ENCODE results near the gene NMRAL1. TPM values are rescaled to one million over a fixed set of nuclear protein-coding genes. Genes with fewer than 3 reads are reported as not detected.

NMRAL1 gene
- total RNA-seq, 1 donor from 2014 or later = 47.1 TPM

- Mint-ChIP-seq H3K4me1 (peaks cover 18% of the 10 kb centered on the region), H3K27me3 (ENCODE audit: insufficient read depth, low read depth) (no peaks in the 10 kb centered on the region), H3K27ac (no peak overlapping the region), H3K4me3 (peak overlapping the region; percentile 48), H3K36me3 (peaks cover 14% of the 10 kb centered on the region), H3K9me3 (no peaks in the 10 kb centered on the region)
- H3K36me3 ChIP-seq = no peaks in the 10 kb centered on the region
- H2AFZ ChIP-seq (replicated peaks) = no peak overlapping the region
- H3K4me1 ChIP-seq = peaks cover 8% of the 10 kb centered on the region
- no peak overlapping the region for H3K4me3 ChIP-seq
- TF ChIP-seq CTCF (IDR thresholded peaks at IDR 0.05) (no peak), EZH2 (IDR thresholded peaks at IDR 0.05) (no peak), EZH2phosphoT487 (IDR thresholded peaks at IDR 0.05) (no peak)
- peaks cover 14% of the 10 kb centered on the region for H4K20me1 ChIP-seq (ENCODE audit: low read depth)
- H3K27ac ChIP-seq = no peak overlapping the region
- H3K27me3 ChIP-seq = no peaks in the 10 kb centered on the region
- H3K4me2 ChIP-seq = no peak overlapping the region
- no peaks in the 10 kb centered on the region for H3K9me3 ChIP-seq (ENCODE audit: low read depth)
- peaks cover 60% of the 10 kb centered on the region for H3K79me2 ChIP-seq (ENCODE audit: low read depth)
- no peak overlapping the region for H3K9ac ChIP-seq
- H3F3A ChIP-seq (ENCODE audit: low read depth) = peaks cover 4% of the 10 kb centered on the region
- no peak for DNase-seq (ENCODE audit: low spot score)
These were observed 45.9 kb downstream of the NMRAL1 start for GRCh38 chr16:4428500-4428899.

GRCh38 chr16:4426722-4427372 lies 47.6 kb downstream of the NMRAL1 start:
- no peaks in the 10 kb centered on the region for H3K36me3 ChIP-seq
- H3K27me3 ChIP-seq = no peaks in the 10 kb centered on the region
- no peak overlapping the region for H2AFZ ChIP-seq (replicated peaks)
- peaks cover 18% of the 10 kb centered on the region for H3K4me1 Mint-ChIP-seq
- H3K9me3 ChIP-seq (ENCODE audit: low read depth) = no peaks in the 10 kb centered on the region
- peaks cover 60% of the 10 kb centered on the region for H3K79me2 ChIP-seq (ENCODE audit: low read depth)
- H3K27ac Mint-ChIP-seq = peak overlapping the region; percentile 2
- H3K9ac ChIP-seq = peak overlapping the region; percentile 85
- no peak overlapping the region for H3K27ac ChIP-seq
- peaks cover 8% of the 10 kb centered on the region for H3K4me1 ChIP-seq
- peak overlapping the region; percentile 84 for H3K4me3 ChIP-seq
- peaks cover 10% of the 10 kb centered on the region for H3K36me3 Mint-ChIP-seq
- no peak for DNase-seq (ENCODE audit: low spot score)
- peaks cover 14% of the 10 kb centered on the region for H4K20me1 ChIP-seq (ENCODE audit: low read depth)
- H3F3A ChIP-seq (ENCODE audit: low read depth) = no peaks in the 10 kb centered on the region
- H3K27me3 Mint-ChIP-seq (ENCODE audit: insufficient read depth, low read depth) = no peaks in the 10 kb centered on the region
- TF ChIP-seq EZH2phosphoT487 (IDR thresholded peaks at IDR 0.05) = no peak
- no peak for TF ChIP-seq EZH2 (IDR thresholded peaks at IDR 0.05)
- no peak for TF ChIP-seq CTCF (IDR thresholded peaks at IDR 0.05)
- H3K9me3 Mint-ChIP-seq = no peaks in the 10 kb centered on the region
- H3K4me3 Mint-ChIP-seq = peak overlapping the region; percentile 97
- H3K4me2 ChIP-seq = peak overlapping the region; percentile 90

GRCh38 chr16:4426021-4426684 lies 48.3 kb downstream of the NMRAL1 start:
- TF ChIP-seq CTCF (IDR thresholded peaks at IDR 0.05) (no peak), EZH2phosphoT487 (IDR thresholded peaks at IDR 0.05) (no peak), EZH2 (IDR thresholded peaks at IDR 0.05) (no peak)
- Histone ChIP-seq H3K36me3 (no peaks in the 10 kb centered on the region), H3K9ac (peak overlapping the region; percentile 85), H3K4me3 (peak overlapping the region; percentile 84), H3K27ac (no peak overlapping the region), H3K79me2 (ENCODE audit: low read depth) (peaks cover 57% of the 10 kb centered on the region), H2AFZ (replicated peaks) (peak overlapping the region; percentile 100), H3K27me3 (no peaks in the 10 kb centered on the region), H3K4me2 (peak overlapping the region; percentile 90), H4K20me1 (ENCODE audit: low read depth) (peaks cover 14% of the 10 kb centered on the region), H3K4me1 (peaks cover 8% of the 10 kb centered on the region), H3F3A (ENCODE audit: low read depth) (no peaks in the 10 kb centered on the region), H3K9me3 (ENCODE audit: low read depth) (no peaks in the 10 kb centered on the region)
- no peak for DNase-seq (ENCODE audit: low spot score)
- H3K4me1 Mint-ChIP-seq = peaks cover 18% of the 10 kb centered on the region
- peak overlapping the region; percentile 2 for H3K27ac Mint-ChIP-seq
- H3K4me3 Mint-ChIP-seq = peak overlapping the region; percentile 97
- peaks cover 10% of the 10 kb centered on the region for H3K36me3 Mint-ChIP-seq
- H3K9me3 Mint-ChIP-seq = no peaks in the 10 kb centered on the region
- H3K27me3 Mint-ChIP-seq (ENCODE audit: insufficient read depth, low read depth) = no peaks in the 10 kb centered on the region
